IPS-18c (cell line): ENCODE measurements around the gene OPRL1.
"Not testable (repeated sequence)": the region's sequence is repeated elsewhere in the genome, so short reads cannot be mapped to it uniquely, and the experiment has no call there.

Experiments
- H3K4me3 ChIP-seq: 2 replicates; pipeline ENCODE4 v1.7.0; 2013; ENCODE audit warnings: low read depth, mild to moderate bottlenecking, low read length, moderate library complexity; ENCODE audit not compliant: insufficient read depth
- H3K9me3 ChIP-seq: one replicate; pipeline ENCODE4 v1.6.1; 2013; ENCODE audit warnings: mild to moderate bottlenecking, low read length, moderate library complexity; ENCODE audit not compliant: control insufficient read depth, insufficient read depth

OPRL1 gene

DNA sequence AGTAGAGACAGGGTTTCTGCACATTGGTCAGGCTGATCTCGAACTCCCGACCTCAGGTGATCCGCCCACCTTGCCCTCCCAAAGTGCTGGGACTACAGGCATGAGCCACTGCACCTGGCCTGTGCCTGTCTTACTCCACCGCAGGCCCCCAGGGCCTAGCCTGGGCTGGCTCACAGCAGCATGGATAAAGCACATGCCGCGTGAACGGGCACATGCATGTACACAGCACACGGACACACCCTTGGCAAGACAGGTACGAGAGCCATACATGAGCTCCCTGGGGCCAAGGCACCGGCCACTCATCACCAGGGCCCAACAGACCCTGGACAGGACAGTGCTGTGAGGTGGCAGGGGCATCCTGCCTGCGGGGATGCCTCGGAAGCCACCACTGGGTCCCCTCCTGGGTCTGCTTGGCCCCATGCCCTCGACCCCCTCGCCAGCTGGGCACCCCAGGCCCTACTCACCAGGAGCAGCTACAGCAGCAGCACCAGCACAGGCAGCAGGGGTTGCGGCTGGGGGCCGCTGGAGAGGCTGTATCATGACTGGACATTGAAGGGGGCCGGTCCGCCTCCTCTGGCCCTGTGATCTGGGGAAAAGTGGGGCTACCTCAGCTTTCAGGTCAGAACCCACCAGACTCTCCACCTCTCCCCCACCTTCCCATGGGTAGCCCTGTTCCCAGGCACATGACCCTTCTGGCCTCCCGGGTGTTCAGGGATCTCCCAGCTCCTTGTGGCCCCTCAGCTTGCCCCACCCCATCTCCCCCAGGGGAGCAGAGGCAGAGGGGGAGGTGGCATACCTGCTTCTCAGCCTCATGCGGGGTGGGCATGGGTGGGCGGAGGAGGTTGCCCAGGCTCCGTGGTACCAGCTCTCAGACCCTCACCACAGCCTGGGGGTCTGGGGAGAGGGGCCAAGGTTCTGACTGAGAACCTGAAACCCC, 3.6 kb upstream of the OPRL1 start:
- H3K9me3 ChIP-seq = no peaks in the 10 kb centered on the region
- no peak overlapping the region for H3K4me3 ChIP-seq

DNA sequence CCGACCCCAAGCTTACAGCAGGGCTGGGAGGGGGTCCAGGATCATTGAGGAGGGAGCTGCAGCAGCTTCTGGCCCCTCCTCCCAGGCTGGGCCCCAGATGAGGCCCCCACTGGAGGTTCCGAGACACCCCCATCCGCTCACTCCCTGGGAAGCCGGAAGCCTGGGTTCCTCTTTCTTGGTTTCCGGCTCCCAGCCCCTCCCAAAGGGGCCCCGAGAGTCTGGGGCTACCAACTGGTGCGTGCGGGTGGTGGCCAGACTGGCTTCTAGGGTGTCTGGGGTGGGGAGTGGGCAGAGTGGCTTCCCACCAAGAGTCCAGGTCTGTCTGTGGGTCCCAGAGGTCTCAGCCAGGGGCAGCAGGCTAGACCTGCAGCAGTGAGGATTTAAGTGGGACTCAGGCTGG, 2.8 kb upstream of the OPRL1 start:
- Histone ChIP-seq H3K9me3 (no peaks in the 10 kb centered on the region), H3K4me3 (no peak overlapping the region)

- Histone ChIP-seq H3K9me3 (no peaks in the 10 kb centered on the region), H3K4me3 (no peak overlapping the region)
Measured at GRCh38 chr20:64077541-64077875, 2.4 kb upstream of the OPRL1 start.

DNA sequence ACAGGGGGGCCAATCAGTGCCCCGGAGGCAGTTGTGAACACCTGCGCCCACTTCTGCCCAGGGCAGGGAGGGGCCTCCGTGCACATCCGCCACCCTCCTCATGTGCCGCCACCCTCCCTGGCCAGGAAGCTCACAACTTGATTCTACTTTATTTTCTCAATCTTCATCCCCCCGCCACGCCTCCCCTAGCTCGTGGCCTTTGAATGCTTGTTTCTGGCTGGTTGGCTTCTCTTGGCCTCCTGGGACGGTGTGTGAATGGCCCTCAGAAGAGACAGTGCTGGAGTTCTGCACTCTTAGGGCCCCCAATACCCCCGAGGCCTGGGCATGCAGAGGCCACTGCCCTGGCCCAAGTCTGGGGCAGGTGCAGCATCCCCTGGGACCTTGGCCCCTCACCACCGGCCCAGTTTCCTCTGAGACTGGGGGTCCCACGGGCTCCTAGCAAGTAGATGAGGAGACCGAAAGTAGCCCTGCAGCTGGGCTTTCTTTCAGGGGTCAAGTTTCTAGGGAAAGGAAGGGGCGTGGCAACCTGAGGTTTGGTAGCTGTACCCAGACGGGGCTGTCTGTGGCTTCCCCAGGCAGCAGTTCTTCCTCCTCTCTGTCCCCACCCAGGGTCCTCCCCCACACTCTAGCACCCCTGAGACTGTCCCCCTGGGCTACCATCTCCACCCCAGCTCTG, 1.9 kb upstream of the OPRL1 start:
- no peaks in the 10 kb centered on the region for H3K9me3 ChIP-seq
- no peak overlapping the region; the same call in 1 of the 2 replicates for H3K4me3 ChIP-seq

GRCh38 chr20:64078934-64079272, 979 bp upstream of the OPRL1 start:
- H3K4me3 ChIP-seq = peak overlapping the region; percentile 68
- H3K9me3 ChIP-seq = no peaks in the 10 kb centered on the region

GRCh38 chr20:64079273-64080012, 439 bp upstream of the OPRL1 start, which contains the start of gene RGS19:
Gene RGS19 (minus strand): TSS chr20:64079518. CDS start chr20:64076886, 2,632 bp downstream.
- Histone ChIP-seq H3K9me3 (no peaks in the 10 kb centered on the region), H3K4me3 (peak within 1 kb of the TSS; percentile 75)

- Histone ChIP-seq H3K4me3 (peak overlapping the region; percentile 75; the same call in 1 of the 2 replicates), H3K9me3 (no peaks in the 10 kb centered on the region)
Measured at GRCh38 chr20:64080813-64081623, 1.1 kb downstream of the OPRL1 start.

DNA sequence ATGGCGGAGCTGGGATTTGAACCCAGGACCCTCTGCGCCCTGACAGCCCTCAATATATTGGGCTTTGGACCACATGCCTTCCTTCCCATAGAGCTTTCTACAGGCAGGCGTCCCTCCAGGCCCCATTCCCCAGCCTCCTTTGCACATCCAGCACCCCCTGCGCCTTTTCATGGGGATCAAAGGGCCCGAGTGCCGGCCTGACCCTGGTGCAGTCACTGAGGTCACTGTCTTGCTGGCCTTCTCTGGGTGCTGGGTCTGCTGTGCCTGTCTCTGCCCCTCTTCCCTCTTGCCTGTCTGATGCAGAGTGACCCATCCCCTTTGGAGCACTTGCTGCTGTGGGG, 1.7 kb downstream of the OPRL1 start:
- no peak overlapping the region for H3K4me3 ChIP-seq
- H3K9me3 ChIP-seq = no peaks in the 10 kb centered on the region

DNA sequence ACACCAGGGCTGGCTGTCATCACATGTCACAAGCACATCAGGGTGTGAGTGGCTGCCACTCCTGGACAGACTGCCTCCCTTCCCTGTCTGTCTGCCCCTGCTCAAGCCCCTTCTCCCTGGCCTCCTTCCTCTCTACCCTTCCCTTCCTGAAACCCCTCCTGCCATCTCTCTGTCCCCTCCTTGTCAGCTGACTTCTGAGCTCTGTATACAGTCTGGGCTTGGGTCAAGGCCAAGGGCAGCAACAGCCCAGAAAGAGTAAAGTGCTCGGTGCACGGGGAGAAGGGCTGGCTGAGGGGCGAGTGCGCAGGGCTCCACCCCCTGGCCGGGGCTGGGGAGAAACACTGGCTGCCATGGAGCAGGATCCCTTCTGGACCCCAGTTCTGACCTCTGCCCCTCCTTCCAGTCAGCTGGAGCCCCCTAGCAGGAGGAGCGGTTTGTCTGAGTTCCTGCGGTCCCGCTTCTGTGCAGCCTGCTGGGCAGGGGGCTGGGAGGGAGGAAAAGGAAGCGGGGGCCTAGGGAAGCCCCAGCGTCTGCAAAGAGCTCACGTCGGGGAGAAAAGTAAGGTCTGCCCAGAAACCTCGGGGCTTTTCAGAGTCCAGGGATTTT, 2.3 kb downstream of the OPRL1 start:
- H3K9me3 ChIP-seq = no peaks in the 10 kb centered on the region
- no peak overlapping the region for H3K4me3 ChIP-seq

GRCh38 chr20:64082820-64083377, 3.0 kb downstream of the OPRL1 start:
- peak overlapping the region; percentile 56; the same call in 1 of the 2 replicates for H3K4me3 ChIP-seq
- H3K9me3 ChIP-seq = peaks cover 2% of the 10 kb centered on the region

DNA sequence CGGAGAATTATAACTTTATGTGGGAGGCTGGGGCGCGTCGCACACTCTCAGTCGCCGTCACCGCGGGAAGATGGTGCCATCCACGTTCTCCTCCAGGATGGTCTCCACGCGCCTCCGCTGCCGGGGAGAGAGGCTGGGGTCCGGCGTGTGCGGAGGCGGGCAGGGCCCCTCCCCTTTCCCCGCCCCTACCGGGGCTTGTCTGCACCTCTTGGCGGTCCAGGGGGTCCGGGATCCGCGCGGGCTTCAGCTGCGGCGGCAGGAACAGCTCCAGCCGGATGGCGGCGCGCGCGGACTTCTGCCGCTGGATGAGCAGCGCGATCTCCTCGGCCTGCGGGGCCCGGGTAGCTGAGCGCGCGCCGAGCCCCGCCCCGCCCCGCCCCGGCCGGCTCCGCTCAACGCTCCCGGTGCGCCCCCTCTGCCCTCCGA, 3.5 kb downstream of the OPRL1 start:
- Histone ChIP-seq H3K4me3 (peak overlapping the region; percentile 56), H3K9me3 (peaks cover 2% of the 10 kb centered on the region)

- peak within 1 kb of the TSS; percentile 56 for H3K4me3 ChIP-seq
- H3K9me3 ChIP-seq = peaks cover 2% of the 10 kb centered on the region
Measured at GRCh38 chr20:64083804-64084684, 4.2 kb downstream of the OPRL1 start, which contains the start of gene LKAAEAR1. Gene LKAAEAR1 (minus strand): TSS chr20:64084398. CDS start chr20:64084219, 179 bp downstream.

DNA sequence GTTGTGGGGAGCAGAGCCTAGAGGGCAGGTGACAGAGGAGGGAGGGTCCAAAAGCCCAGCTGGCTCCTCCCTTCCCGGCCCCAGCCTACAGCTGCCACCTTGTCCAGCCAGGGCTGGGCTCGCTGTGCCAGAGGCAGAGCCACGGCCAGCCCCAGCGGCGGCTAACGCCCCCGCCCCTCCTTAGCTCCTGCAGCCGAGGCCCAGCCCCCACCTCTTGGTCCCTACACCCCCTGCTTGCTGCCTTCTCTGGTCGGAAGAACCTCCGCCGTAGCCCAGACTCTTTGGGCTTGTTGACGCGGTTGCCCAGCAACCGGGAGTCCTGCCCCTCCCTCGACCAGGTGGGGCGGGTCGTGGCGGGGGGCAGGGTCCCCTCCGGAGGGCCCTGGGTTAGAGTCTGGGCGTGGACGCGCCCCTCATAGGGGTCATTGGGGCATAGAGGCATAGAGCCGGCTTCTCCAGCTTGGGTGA, 4.8 kb downstream of the OPRL1 start:
- Histone ChIP-seq H3K9me3 (peaks cover 2% of the 10 kb centered on the region), H3K4me3 (peak overlapping the region; percentile 36; the same call in 1 of the 2 replicates)

DNA sequence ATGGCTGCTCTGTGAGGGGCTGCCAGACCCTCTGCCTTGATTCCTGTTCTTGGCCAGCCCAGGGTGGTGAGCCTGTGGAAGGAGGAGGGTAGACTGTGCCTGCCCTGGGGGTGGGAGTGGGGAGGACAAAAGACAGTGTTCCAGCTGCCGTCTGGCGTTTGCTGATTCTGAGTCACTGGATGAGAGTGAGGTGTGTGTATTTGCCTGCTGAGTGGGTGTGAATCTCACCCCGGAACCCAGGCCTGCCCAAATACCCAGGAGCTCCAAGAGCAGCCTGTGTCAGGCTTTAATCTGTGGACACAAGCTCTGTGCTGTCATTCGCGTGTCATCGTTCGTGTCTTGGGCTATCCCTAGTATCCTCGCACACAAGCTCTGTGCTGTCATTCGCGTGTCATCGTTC, 6.9 kb downstream of the OPRL1 start:
- H3K4me3 ChIP-seq = no peak overlapping the region
- peaks cover 2% of the 10 kb centered on the region for H3K9me3 ChIP-seq

- not testable (repeated sequence) for H3K9me3 ChIP-seq, H3K4me3 ChIP-seq
Measured at GRCh38 chr20:64087226-64087825, 7.4 kb downstream of the OPRL1 start.
